GM23338 (cell line): Measurements from ENCODE around the gene TMEM238. TPM values are rescaled to one million over a fixed set of nuclear protein-coding genes. Genes with fewer than 3 reads are reported as not detected.

ENCODE experiments used
- ATAC-seq: fragments of 200-7000 bp; cut with Tn5 transposase; 3 replicates; pipeline ENCODE4 v1.9.1; 2020
- DNase-seq: peaks from one replicate; pipeline ENCODE4 v3.0.0-alpha.2; 2015; ENCODE audit warnings: low spot score
- H2AFZ ChIP-seq: fragments of 200-600 bp; sonication (generic); 2 replicates; pipeline ENCODE4 v1.8.0; 2016; ENCODE audit warnings: antibody characterized with exemption, mild to moderate bottlenecking, moderate library complexity
- H3F3A ChIP-seq: fragments of 200-600 bp; sonication (generic); replicated peaks from 2 replicates; pipeline ENCODE4 v1.8.0; 2017; ENCODE audit warnings: antibody characterized with exemption, mixed run types, low read depth
- H3K27ac ChIP-seq: fragments of 200-600 bp; sonication (generic); 2 replicates; pipeline ENCODE4 v1.6.1; 2016; ENCODE audit warnings: low read depth
- H3K27me3 ChIP-seq: fragments of 200-600 bp; sonication (generic); 2 replicates; pipeline ENCODE4 v1.8.0; 2016; ENCODE audit warnings: mild to moderate bottlenecking, mixed run types, moderate library complexity; ENCODE audit not compliant: insufficient read depth
- H3K36me3 ChIP-seq: fragments of 200-600 bp; sonication (generic); 2 replicates; pipeline ENCODE4 v1.8.0; 2016; ENCODE audit warnings: mild to moderate bottlenecking; ENCODE audit not compliant: insufficient read depth
- H3K4me1 ChIP-seq: fragments of 200-600 bp; sonication (generic); 2 replicates; pipeline ENCODE4 v1.8.0; 2016; ENCODE audit warnings: mild to moderate bottlenecking, moderate library complexity; ENCODE audit not compliant: insufficient read depth
- H3K4me2 ChIP-seq: fragments of 200-600 bp; sonication (generic); 2 replicates; pipeline ENCODE4 v1.7.1; 2017; ENCODE audit warnings: mixed run types
- H3K4me3 ChIP-seq: fragments of 200-600 bp; sonication (generic); 2 replicates; pipeline ENCODE4 v1.6.1; 2016; ENCODE audit warnings: mixed run types
- H3K79me2 ChIP-seq: fragments of 200-600 bp; sonication (generic); replicated peaks from 2 replicates; pipeline ENCODE4 v1.8.0; 2017; ENCODE audit warnings: mild to moderate bottlenecking; ENCODE audit not compliant: insufficient read depth
- H3K9me2 ChIP-seq: fragments of 200-600 bp; sonication (generic); 2 replicates; pipeline ENCODE4 v1.8.0; 2017; ENCODE audit not compliant: insufficient read depth
- H4K20me1 ChIP-seq: fragments of 200-600 bp; sonication (generic); replicated peaks from 2 replicates; pipeline ENCODE4 v1.8.0; 2017; ENCODE audit warnings: mild to moderate bottlenecking; ENCODE audit not compliant: insufficient read depth
- H3K27ac Mint-ChIP-seq: 2 replicates; pipeline ENCODE4 v1.8.0; 2020; ENCODE audit warnings: inconsistent platforms, mild to moderate bottlenecking, moderate library complexity, mixed read lengths
- H3K27me3 Mint-ChIP-seq: 3 replicates; pipeline ENCODE4 v1.8.0; 2022; ENCODE audit warnings: low read depth, mild to moderate bottlenecking, moderate library complexity, mixed read lengths, inconsistent platforms; ENCODE audit not compliant: insufficient read depth, poor library complexity
- H3K36me3 Mint-ChIP-seq: 3 replicates; pipeline ENCODE4 v1.8.0; 2021; ENCODE audit warnings: low read depth, mild to moderate bottlenecking, inconsistent platforms, moderate library complexity, mixed read lengths
- H3K4me1 Mint-ChIP-seq: 3 replicates; pipeline ENCODE4 v1.8.0; 2020; ENCODE audit warnings: mild to moderate bottlenecking, inconsistent platforms, mixed read lengths
- H3K4me3 Mint-ChIP-seq: 3 replicates; pipeline ENCODE4 v1.8.0; 2021; ENCODE audit warnings: moderate library complexity, mild to moderate bottlenecking, inconsistent platforms, mixed read lengths
- H3K9me3 Mint-ChIP-seq: 3 replicates; pipeline ENCODE4 v1.8.0; 2020; ENCODE audit warnings: moderate library complexity, mild to moderate bottlenecking, inconsistent platforms, mixed read lengths
- CREB1 ChIP-seq: fragments of 250-450 bp; sonication (Bioruptor Pico); IDR thresholded peaks from 2 replicates; pipeline ENCODE4 v1.5.0; 2020; ENCODE audit warnings: low read depth, mild to moderate bottlenecking, moderate library complexity
- EZH2phosphoT487 ChIP-seq: fragments of 200-600 bp; sonication (generic); IDR thresholded peaks from one replicate; pipeline ENCODE4 v1.8.1; 2018; ENCODE audit warnings: antibody characterized with exemption; ENCODE audit not compliant: unreplicated experiment
- JUNB ChIP-seq: IDR thresholded peaks from one replicate; pipeline ENCODE4 v1.6.1; 2016; ENCODE audit warnings: antibody characterized with exemption; ENCODE audit not compliant: unreplicated experiment
- NANOG ChIP-seq: IDR thresholded peaks from 2 replicates; pipeline ENCODE4 v1.6.1; 2016; ENCODE audit warnings: antibody characterized with exemption, borderline replicate concordance
- POLR2AphosphoS5 ChIP-seq: IDR thresholded peaks from 2 replicates; pipeline ENCODE4 v1.6.1; 2016; ENCODE audit warnings: antibody characterized with exemption, low read depth
- ZNF114 ChIP-seq: fragments of 250-450 bp; sonication (Bioruptor Pico); IDR thresholded peaks from 2 replicates; pipeline ENCODE4 v1.5.0; 2020; ENCODE audit warnings: mild to moderate bottlenecking, moderate library complexity
- ZNF331 ChIP-seq: fragments of 250-450 bp; sonication (Bioruptor Pico); IDR thresholded peaks from 2 replicates; pipeline ENCODE4 v1.5.0; 2020; ENCODE audit warnings: low read depth, mild to moderate bottlenecking, moderate library complexity
- polyA plus RNA-seq: library from polyadenylated mRNA; unstranded; fragments of >200 nt; fragmentation: Nextera tagmentation; extraction: Ambion mirVana; gene quantifications from 2 replicates; pipeline ENCODE4 v1.2.1, GENCODE V29; 2016
- total RNA-seq: library from RNA; depleted of rRNA; stranded (reverse); fragments of >200 nt; shearing (Covaris generic); gene quantifications from 2 replicates; pipeline ENCODE4 v1.2.3, GENCODE V29; 2014
- TF ChIP-seq, protein P1 (sequence below): IDR thresholded peaks from one replicate; pipeline ENCODE4 v1.6.1; 2018; ENCODE audit warnings: antibody characterized with exemption; ENCODE audit not compliant: unreplicated experiment
- TF ChIP-seq, protein P2 (sequence below), 2 experiments: fragments of 200-600 bp in 1 of 2; sonication (generic) in 1 of 2; conservative IDR thresholded peaks; 2 replicates each; pipeline versions ENCODE4 v1.5.1 to v1.6.1; 2016 to 2017; ENCODE audit warnings: antibody characterized with exemption in 2 of 2, low read depth in 2 of 2, mild to moderate bottlenecking in 2 of 2, moderate library complexity in 1 of 2

TMEM238 gene
- total and polyA plus RNA-seq, 2 experiments from 2014 or later, result 0.55 to 7.5 TPM

DNA sequence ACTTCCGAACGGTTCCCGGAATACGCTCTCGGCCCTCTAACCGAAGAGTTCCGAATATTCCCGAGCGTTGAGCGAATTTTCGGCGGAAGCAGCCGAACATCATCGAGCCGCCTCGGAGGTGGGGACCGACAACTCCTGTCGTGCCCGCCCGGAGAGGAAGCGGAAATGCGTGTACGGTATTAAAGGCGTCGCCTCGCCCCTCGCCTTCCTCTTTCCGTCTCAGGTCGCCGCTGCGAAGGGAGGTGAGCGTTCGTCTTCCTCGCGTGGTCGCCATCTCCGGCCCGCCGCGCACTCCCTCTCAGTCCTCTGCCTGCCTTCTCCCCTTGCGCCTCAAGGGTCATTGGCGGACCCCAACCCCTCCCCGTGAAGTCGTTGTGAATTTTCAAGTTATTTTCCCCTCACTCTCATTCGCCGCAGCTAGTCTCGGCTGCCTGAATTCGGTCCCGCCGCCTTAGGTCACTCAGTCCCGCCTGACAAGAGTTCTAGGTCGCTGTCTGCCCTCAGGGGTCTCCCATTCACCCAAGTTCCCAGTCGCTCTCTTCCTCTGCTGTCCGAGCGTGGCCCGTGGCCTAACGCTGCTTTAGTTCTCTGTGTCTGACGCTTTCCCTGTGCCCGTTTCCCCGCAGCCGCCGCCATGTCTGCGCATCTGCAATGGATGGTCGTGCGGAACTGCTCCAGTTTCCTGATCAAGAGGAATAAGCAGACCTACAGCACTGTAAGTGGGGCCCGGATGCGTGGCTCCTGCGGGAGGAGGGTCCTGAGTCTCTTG lies 1.8 kb upstream of the TMEM238 start, which contains the start of gene RPL28:
Gene RPL28 (plus strand): TSS at position 209 of the 769 bp plus-strand sequence. CDS start 426 bp downstream, at position 635.
- H3K36me3 Mint-ChIP-seq, result peaks cover 56% of the 10 kb centered on the region
- H3K27me3 ChIP-seq, result peaks cover 12% of the 10 kb centered on the region
- peaks cover 52% of the 10 kb centered on the region for H3K4me1 ChIP-seq
- TF ChIP-seq EZH2phosphoT487 (no peak), POLR2AphosphoS5 (peak; percentile 100), ZNF114 (peak; percentile 44; the same call in 1 of the 2 replicates), ZNF331 (CRISPR knock-in tag) (no peak), JUNB (no peak), NANOG (no peak), CREB1 (CRISPR knock-in tag) (peak; percentile 72)
- TF ChIP-seq, protein P1, sequence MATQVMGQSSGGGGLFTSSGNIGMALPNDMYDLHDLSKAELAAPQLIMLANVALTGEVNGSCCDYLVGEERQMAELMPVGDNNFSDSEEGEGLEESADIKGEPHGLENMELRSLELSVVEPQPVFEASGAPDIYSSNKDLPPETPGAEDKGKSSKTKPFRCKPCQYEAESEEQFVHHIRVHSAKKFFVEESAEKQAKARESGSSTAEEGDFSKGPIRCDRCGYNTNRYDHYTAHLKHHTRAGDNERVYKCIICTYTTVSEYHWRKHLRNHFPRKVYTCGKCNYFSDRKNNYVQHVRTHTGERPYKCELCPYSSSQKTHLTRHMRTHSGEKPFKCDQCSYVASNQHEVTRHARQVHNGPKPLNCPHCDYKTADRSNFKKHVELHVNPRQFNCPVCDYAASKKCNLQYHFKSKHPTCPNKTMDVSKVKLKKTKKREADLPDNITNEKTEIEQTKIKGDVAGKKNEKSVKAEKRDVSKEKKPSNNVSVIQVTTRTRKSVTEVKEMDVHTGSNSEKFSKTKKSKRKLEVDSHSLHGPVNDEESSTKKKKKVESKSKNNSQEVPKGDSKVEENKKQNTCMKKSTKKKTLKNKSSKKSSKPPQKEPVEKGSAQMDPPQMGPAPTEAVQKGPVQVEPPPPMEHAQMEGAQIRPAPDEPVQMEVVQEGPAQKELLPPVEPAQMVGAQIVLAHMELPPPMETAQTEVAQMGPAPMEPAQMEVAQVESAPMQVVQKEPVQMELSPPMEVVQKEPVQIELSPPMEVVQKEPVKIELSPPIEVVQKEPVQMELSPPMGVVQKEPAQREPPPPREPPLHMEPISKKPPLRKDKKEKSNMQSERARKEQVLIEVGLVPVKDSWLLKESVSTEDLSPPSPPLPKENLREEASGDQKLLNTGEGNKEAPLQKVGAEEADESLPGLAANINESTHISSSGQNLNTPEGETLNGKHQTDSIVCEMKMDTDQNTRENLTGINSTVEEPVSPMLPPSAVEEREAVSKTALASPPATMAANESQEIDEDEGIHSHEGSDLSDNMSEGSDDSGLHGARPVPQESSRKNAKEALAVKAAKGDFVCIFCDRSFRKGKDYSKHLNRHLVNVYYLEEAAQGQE, result peak; percentile 37
- TF ChIP-seq, protein P2, sequence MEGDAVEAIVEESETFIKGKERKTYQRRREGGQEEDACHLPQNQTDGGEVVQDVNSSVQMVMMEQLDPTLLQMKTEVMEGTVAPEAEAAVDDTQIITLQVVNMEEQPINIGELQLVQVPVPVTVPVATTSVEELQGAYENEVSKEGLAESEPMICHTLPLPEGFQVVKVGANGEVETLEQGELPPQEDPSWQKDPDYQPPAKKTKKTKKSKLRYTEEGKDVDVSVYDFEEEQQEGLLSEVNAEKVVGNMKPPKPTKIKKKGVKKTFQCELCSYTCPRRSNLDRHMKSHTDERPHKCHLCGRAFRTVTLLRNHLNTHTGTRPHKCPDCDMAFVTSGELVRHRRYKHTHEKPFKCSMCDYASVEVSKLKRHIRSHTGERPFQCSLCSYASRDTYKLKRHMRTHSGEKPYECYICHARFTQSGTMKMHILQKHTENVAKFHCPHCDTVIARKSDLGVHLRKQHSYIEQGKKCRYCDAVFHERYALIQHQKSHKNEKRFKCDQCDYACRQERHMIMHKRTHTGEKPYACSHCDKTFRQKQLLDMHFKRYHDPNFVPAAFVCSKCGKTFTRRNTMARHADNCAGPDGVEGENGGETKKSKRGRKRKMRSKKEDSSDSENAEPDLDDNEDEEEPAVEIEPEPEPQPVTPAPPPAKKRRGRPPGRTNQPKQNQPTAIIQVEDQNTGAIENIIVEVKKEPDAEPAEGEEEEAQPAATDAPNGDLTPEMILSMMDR (conservative IDR thresholded peaks at IDR 0.05; ENCODE audit: low read depth in 2 of 2), result no peak
- H3K4me2 ChIP-seq, result peak within 1 kb of the TSS; percentile 97
- peaks cover 11% of the 10 kb centered on the region; the same call in 1 of the 2 replicates for H3K36me3 ChIP-seq
- peak within 1 kb of the TSS; percentile 21; the same call in 1 of the 2 replicates for H3K27ac ChIP-seq
- peak within 1 kb of the TSS; percentile 99 for H3K4me3 ChIP-seq
- peaks cover 33% of the 10 kb centered on the region for H3K79me2 ChIP-seq
- H3K4me3 Mint-ChIP-seq, result peak within 1 kb of the TSS; percentile 99
- H3K9me2 ChIP-seq, result no peaks in the 10 kb centered on the region
- peak within 1 kb of the TSS; percentile 98 for H3K27ac Mint-ChIP-seq
- peaks cover 57% of the 10 kb centered on the region for H3F3A ChIP-seq
- H2AFZ ChIP-seq, result no peak within 1 kb of the TSS
- H3K9me3 Mint-ChIP-seq, result peaks cover 5% of the 10 kb centered on the region
- peak; percentile 49 for ATAC-seq
- H3K27me3 Mint-ChIP-seq, result peaks cover 56% of the 10 kb centered on the region
- H4K20me1 ChIP-seq, result peaks cover 46% of the 10 kb centered on the region
- H3K4me1 Mint-ChIP-seq, result peaks cover 53% of the 10 kb centered on the region
- peak; percentile 99 for DNase-seq
